GM19438 (cell line): ENCODE results near the gene OSER1.
"Not testable (repeated sequence)": the region's sequence is repeated elsewhere in the genome, so short reads cannot be mapped to it uniquely, and the experiment has no call there.

Experiments used
- ATAC-seq: cut with Tn5 transposase; IDR thresholded peaks from one replicate; pipeline ENCODE4 v1.9.1; 2021; ENCODE audit warnings: low read depth; ENCODE audit not compliant: unreplicated experiment

Gene OSER1

GRCh38 chr20:44204156-44204831 is 6.3 kb downstream of the OSER1 start:
- no peak for ATAC-seq

GRCh38 chr20:44203161-44203560 is 7.4 kb downstream of the OSER1 start:
- no peak for ATAC-seq

- ATAC-seq, result no peak
Measured at GRCh38 chr20:44200983-44201382, 9.6 kb downstream of the OSER1 start.

- no peak for ATAC-seq
Measured at GRCh38 chr20:44200371-44200770, 10.2 kb downstream of the OSER1 start.

GRCh38 chr20:44199877-44200276 is 10.7 kb downstream of the OSER1 start:
- no peak for ATAC-seq

GRCh38 chr20:44198872-44199271 is 11.7 kb downstream of the OSER1 start:
- ATAC-seq, result no peak

GRCh38 chr20:44196271-44196670 is 14.3 kb downstream of the OSER1 start:
- ATAC-seq, result no peak

- no peak for ATAC-seq
Measured at GRCh38 chr20:44195605-44196004, 15.0 kb downstream of the OSER1 start.

GRCh38 chr20:44193801-44194200 is 16.8 kb downstream of the OSER1 start:
- ATAC-seq, result no peak

- ATAC-seq, result not testable (repeated sequence)
Measured at GRCh38 chr20:44191640-44192039, 18.9 kb downstream of the OSER1 start.

- ATAC-seq, result not testable (repeated sequence)
Measured at GRCh38 chr20:44190197-44190852, 20.2 kb downstream of the OSER1 start.

GRCh38 chr20:44188752-44189151 is 21.8 kb downstream of the OSER1 start:
- no peak for ATAC-seq

- ATAC-seq, result no peak
Measured at GRCh38 chr20:44187772-44188709, 22.5 kb downstream of the OSER1 start.

GRCh38 chr20:44187054-44187771 is 23.4 kb downstream of the OSER1 start, which contains the start of gene JPH2:
Gene JPH2, minus strand, starts transcription at chr20:44187188. Its CDS starts 483 bp downstream, at chr20:44186705.
- no peak for ATAC-seq

GRCh38 chr20:44186674-44187053 is 23.9 kb downstream of the OSER1 start:
- ATAC-seq, result no peak

- no peak for ATAC-seq
Measured at GRCh38 chr20:44186201-44186600, 24.4 kb downstream of the OSER1 start.

GRCh38 chr20:44185574-44185973 is 25.0 kb downstream of the OSER1 start:
- ATAC-seq, result no peak

GRCh38 chr20:44183282-44183681 is 27.3 kb downstream of the OSER1 start:
- no peak for ATAC-seq

GRCh38 chr20:44182863-44183262 is 27.7 kb downstream of the OSER1 start:
- ATAC-seq, result no peak

GRCh38 chr20:44182135-44182765 is 28.3 kb downstream of the OSER1 start:
- no peak for ATAC-seq
